ENCODE data around the gene MED9. TPM values are rescaled to one million over a fixed set of nuclear protein-coding genes. Genes with fewer than 3 reads are reported as not detected.

MED9 gene
- total RNA-seq, 1 donor from 2014 or later, result 11.9 TPM

GRCh38 chr17:17466511-17466910, 10.3 kb upstream of the MED9 start:
- no peak for DNase-seq (ENCODE audit: low read depth)
- no peak overlapping the region for H3K4me3 ChIP-seq (ENCODE audit: low read depth, low read length)
- no peak for TF ChIP-seq CTCF (IDR thresholded peaks at IDR 0.05; ENCODE audit: insufficient read depth, low read length, poor library complexity, severe bottlenecking)
- H3K27me3 ChIP-seq (ENCODE audit: control insufficient read depth, insufficient read depth, low read length), result peaks cover 14% of the 10 kb centered on the region
- H3K36me3 ChIP-seq (ENCODE audit: control insufficient read depth, insufficient read depth, low read length), result no peaks in the 10 kb centered on the region

GRCh38 chr17:17467016-17467415, 9.8 kb upstream of the MED9 start:
- peaks cover 14% of the 10 kb centered on the region for H3K27me3 ChIP-seq (ENCODE audit: control insufficient read depth, insufficient read depth, low read length)
- H3K36me3 ChIP-seq (ENCODE audit: control insufficient read depth, insufficient read depth, low read length), result no peaks in the 10 kb centered on the region
- no peak for TF ChIP-seq CTCF (IDR thresholded peaks at IDR 0.05; ENCODE audit: insufficient read depth, low read length, poor library complexity, severe bottlenecking)
- no peak for DNase-seq (ENCODE audit: low read depth)
- H3K4me3 ChIP-seq (ENCODE audit: low read depth, low read length), result no peak overlapping the region

GRCh38 chr17:17467720-17468119, 9.1 kb upstream of the MED9 start:
- DNase-seq (ENCODE audit: low read depth), result no peak
- Histone ChIP-seq H3K27me3 (ENCODE audit: control insufficient read depth, insufficient read depth, low read length) (peaks cover 16% of the 10 kb centered on the region), H3K36me3 (ENCODE audit: control insufficient read depth, insufficient read depth, low read length) (no peaks in the 10 kb centered on the region), H3K4me3 (ENCODE audit: low read depth, low read length) (no peak overlapping the region)
- TF ChIP-seq CTCF (IDR thresholded peaks at IDR 0.05; ENCODE audit: insufficient read depth, low read length, poor library complexity, severe bottlenecking), result no peak

- Histone ChIP-seq H3K36me3 (ENCODE audit: control insufficient read depth, insufficient read depth, low read length) (no peaks in the 10 kb centered on the region), H3K27me3 (ENCODE audit: control insufficient read depth, insufficient read depth, low read length) (peaks cover 17% of the 10 kb centered on the region), H3K4me3 (ENCODE audit: low read depth, low read length) (no peak overlapping the region)
- DNase-seq (ENCODE audit: low read depth), result no peak
- no peak for TF ChIP-seq CTCF (IDR thresholded peaks at IDR 0.05; ENCODE audit: insufficient read depth, low read length, poor library complexity, severe bottlenecking)
Observed at GRCh38 chr17:17468217-17469010, 8.4 kb upstream of the MED9 start.

GRCh38 chr17:17469358-17469757, 7.4 kb upstream of the MED9 start:
- no peak for TF ChIP-seq CTCF (IDR thresholded peaks at IDR 0.05; ENCODE audit: insufficient read depth, low read length, poor library complexity, severe bottlenecking)
- DNase-seq (ENCODE audit: low read depth), result no peak
- H3K27me3 ChIP-seq (ENCODE audit: control insufficient read depth, insufficient read depth, low read length), result peaks cover 17% of the 10 kb centered on the region

GRCh38 chr17:17469996-17470395, 6.8 kb upstream of the MED9 start:
- H3K36me3 ChIP-seq (ENCODE audit: control insufficient read depth, insufficient read depth, low read length), result no peaks in the 10 kb centered on the region
- no peak for DNase-seq (ENCODE audit: low read depth)
- H3K27me3 ChIP-seq (ENCODE audit: control insufficient read depth, insufficient read depth, low read length), result peaks cover 17% of the 10 kb centered on the region
- no peak for TF ChIP-seq CTCF (IDR thresholded peaks at IDR 0.05; ENCODE audit: insufficient read depth, low read length, poor library complexity, severe bottlenecking)
- H3K4me3 ChIP-seq (ENCODE audit: low read depth, low read length), result no peak overlapping the region

More at GRCh38 chr17:17469358-17469757, 7.4 kb upstream of the MED9 start:
- Histone ChIP-seq H3K4me3 (ENCODE audit: low read depth, low read length) (no peak overlapping the region), H3K36me3 (ENCODE audit: control insufficient read depth, insufficient read depth, low read length) (no peaks in the 10 kb centered on the region)

Data from kidney epithelial cell (primary cell).